GM12878 (cell line): ENCODE measurements around the gene OSER1. TPM values are rescaled to one million over a fixed set of nuclear protein-coding genes. Genes with fewer than 3 reads are reported as not detected.
A peak's percentile ranks its signal among the peaks of the same experiment; 100 is the strongest.

Experiments
- E2F8 ChIP-seq: fragments of 450-650 bp; IDR thresholded peaks from 2 replicates; pipeline ENCODE4 v1.6.1; 2018; ENCODE audit warnings: mild to moderate bottlenecking, low read depth, moderate library complexity; ENCODE audit not compliant: partially characterized antibody
- ELK1 ChIP-seq: IDR thresholded peaks from 2 replicates; pipeline ENCODE4 v1.6.1; 2012; ENCODE audit warnings: low read depth, low read length, improper control_type of control experiment
- GATAD2B ChIP-seq: fragments of 450-650 bp; conservative IDR thresholded peaks from 2 replicates; pipeline ENCODE4 v1.6.1; 2017; ENCODE audit warnings: low read depth, mild to moderate bottlenecking, moderate library complexity
- IKZF2 ChIP-seq, 2 experiments: fragments of 450-650 bp; IDR thresholded peaks; 2 replicates each; pipeline ENCODE4 v1.6.1; 2017; ENCODE audit warnings: mild to moderate bottlenecking in 2 of 2, moderate library complexity in 2 of 2
- MEF2B ChIP-seq: fragments of 450-650 bp; IDR thresholded peaks from 2 replicates; pipeline ENCODE4 v1.6.1; 2018; ENCODE audit warnings: mild to moderate bottlenecking, moderate library complexity; ENCODE audit not compliant: partially characterized antibody, poor library complexity, severe bottlenecking
- MLLT1 ChIP-seq: fragments of 450-650 bp; IDR thresholded peaks from 2 replicates; pipeline ENCODE4 v1.6.1; 2016; ENCODE audit warnings: mild to moderate bottlenecking
- MXI1 ChIP-seq: fragments of 150-350 bp; IDR thresholded peaks from 2 replicates; pipeline ENCODE4 v1.6.1; 2011; ENCODE audit warnings: low read depth, mild to moderate bottlenecking, inconsistent platforms, low read length, improper control_type of control experiment
- SPI1 ChIP-seq: IDR thresholded peaks from 2 replicates; pipeline ENCODE4 v1.6.1; 2011; ENCODE audit warnings: low read depth, mild to moderate bottlenecking, low read length, moderate library complexity, borderline replicate concordance; ENCODE audit not compliant: insufficient read depth
- SUZ12 ChIP-seq: fragments of 200-600 bp; sonication (generic); IDR thresholded peaks from one replicate; pipeline ENCODE4 v1.6.1; 2018; ENCODE audit warnings: antibody characterized with exemption, mild to moderate bottlenecking; ENCODE audit not compliant: unreplicated experiment
- TAF1 ChIP-seq: IDR thresholded peaks from 2 replicates; pipeline ENCODE4 v1.6.1; 2011; ENCODE audit warnings: mild to moderate bottlenecking, low read depth, low read length, borderline replicate concordance
- ZNF24 ChIP-seq: fragments of 450-650 bp; IDR thresholded peaks from 2 replicates; pipeline ENCODE4 v1.6.1; 2017; ENCODE audit warnings: antibody characterized with exemption, mild to moderate bottlenecking
- polyA plus RNA-seq, 11 experiments: library from polyadenylated mRNA; depleted of rRNA in 4 of 11; unstranded in 6 of 11; stranded (reverse) in 5 of 11; fragments of >200 nt; fragmentation: Nextera tagmentation in 4 of 11; fragmentation: Illumina TruSeq in 1 of 11; extraction: Ambion mirVana in 4 of 11; extraction: Trizol in 1 of 11; gene quantifications; 1 replicate in 1 of 11; 2 replicates in 10 of 11; pipeline versions ENCODE4 v1.2.1 to v1.2.3, GENCODE V29; 2011 to 2016; ENCODE audit warnings: inconsistent platforms in 2 of 11, missing spikeins in 2 of 11, low read depth in 1 of 11
- total RNA-seq, 4 experiments: library from RNA; depleted of rRNA in 3 of 4; stranded (reverse); fragments of >200 nt in 3 of 4; fragmentation: Illumina TruSeq in 1 of 4; extraction: Trizol in 1 of 4; gene quantifications; 2 replicates each; pipeline versions ENCODE4 v1.2.1 to v1.2.3, GENCODE V29; 2013 to 2021

OSER1 gene
- total and polyA plus RNA-seq, 10 of the 15 experiments (the other 5 are each of a cell fraction or from before 2014, with no cell fraction given) = 19.3 to 63.8 (median 28.4) TPM

DNA sequence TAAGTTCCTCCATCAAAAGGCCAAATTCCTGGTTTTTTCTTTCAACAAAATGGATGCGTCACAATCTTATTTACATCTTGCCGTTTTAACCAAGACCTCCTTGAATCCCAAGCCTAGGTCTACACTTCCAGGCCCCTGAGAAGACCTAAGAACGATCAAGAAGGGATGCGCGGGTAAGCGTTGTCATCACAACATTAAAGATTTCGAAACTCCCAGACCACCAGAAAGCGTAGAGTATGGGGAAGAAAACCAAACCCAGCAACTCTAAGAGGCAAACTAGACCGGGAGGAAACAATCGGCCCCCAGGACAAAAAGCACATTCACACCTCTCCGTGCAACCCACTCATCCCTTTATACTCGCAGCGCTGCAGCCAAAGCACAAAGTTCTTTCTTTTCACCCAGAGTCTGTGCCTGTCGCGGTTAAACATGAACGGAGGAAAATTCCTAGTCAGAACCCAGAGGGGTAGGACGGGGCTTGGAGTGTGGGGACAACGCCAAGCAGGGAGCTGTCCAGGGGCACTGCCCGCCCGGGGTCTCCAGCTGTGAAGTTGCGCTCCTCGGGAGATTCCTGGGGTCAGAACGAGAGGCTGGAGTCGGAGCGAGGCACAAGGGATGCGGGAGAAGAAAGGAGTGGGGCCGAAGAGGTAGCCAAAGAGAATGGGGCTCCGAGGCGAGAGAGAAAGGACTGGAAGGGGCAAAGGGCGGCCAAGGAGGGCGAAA is 725 bp downstream of the OSER1 start (continued):
- TF ChIP-seq MEF2B (no peak), MXI1 (no peak), SUZ12 (no peak), ELK1 (no peak), IKZF2 (IDR thresholded peaks at IDR 0.05) (peak; percentile 43 to 47; a peak in 2 of 4 replicates), TAF1 (no peak), SPI1 (peak; percentile 54; the same call in 1 of the 2 replicates), ZNF24 (no peak), E2F8 (no peak), MLLT1 (peak; percentile 44; the same call in 1 of the 2 replicates), GATAD2B (0 out of 2 replicates have a peak, but pooled peaks have one; percentile 15)
